PC-9 (cell line): ENCODE data around the gene C1QTNF3.

Experiments
- EZH2 ChIP-seq: fragments of 200-600 bp; sonication (generic); IDR thresholded peaks from 2 replicates; pipeline ENCODE4 v1.8.0; 2017; ENCODE audit warnings: antibody characterized with exemption, low read depth
- TF ChIP-seq, protein P1 (sequence below): fragments of 200-600 bp; sonication (generic); conservative IDR thresholded peaks from 2 replicates; pipeline ENCODE4 v1.6.1; 2017; ENCODE audit warnings: mixed run types, antibody characterized with exemption, mild to moderate bottlenecking, moderate library complexity

- TF ChIP-seq, protein P1, sequence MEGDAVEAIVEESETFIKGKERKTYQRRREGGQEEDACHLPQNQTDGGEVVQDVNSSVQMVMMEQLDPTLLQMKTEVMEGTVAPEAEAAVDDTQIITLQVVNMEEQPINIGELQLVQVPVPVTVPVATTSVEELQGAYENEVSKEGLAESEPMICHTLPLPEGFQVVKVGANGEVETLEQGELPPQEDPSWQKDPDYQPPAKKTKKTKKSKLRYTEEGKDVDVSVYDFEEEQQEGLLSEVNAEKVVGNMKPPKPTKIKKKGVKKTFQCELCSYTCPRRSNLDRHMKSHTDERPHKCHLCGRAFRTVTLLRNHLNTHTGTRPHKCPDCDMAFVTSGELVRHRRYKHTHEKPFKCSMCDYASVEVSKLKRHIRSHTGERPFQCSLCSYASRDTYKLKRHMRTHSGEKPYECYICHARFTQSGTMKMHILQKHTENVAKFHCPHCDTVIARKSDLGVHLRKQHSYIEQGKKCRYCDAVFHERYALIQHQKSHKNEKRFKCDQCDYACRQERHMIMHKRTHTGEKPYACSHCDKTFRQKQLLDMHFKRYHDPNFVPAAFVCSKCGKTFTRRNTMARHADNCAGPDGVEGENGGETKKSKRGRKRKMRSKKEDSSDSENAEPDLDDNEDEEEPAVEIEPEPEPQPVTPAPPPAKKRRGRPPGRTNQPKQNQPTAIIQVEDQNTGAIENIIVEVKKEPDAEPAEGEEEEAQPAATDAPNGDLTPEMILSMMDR, result no peak
- no peak for TF ChIP-seq EZH2
These were observed 5.0 kb upstream of the C1QTNF3 start for GRCh38 chr5:34047774-34048572.
